Gastroesophageal sphincter (tissue), 4 donors: ENCODE measurements around the gene CDK4. TPM values are rescaled to one million over a fixed set of nuclear protein-coding genes. Genes with fewer than 3 reads are reported as not detected.

ENCODE experiments used
- ATAC-seq: fragments of 150-250 bp; one replicate; pipeline ENCODE4 v1.9.1; 2016; ENCODE audit warnings: mild to moderate bottlenecking, moderate library complexity
- H3K27ac ChIP-seq, 4 donors: fragments of 200-600 bp; sonication (generic) in 3 of 4; 1 replicate in 3 of 4; 2 replicates in 1 of 4; pipeline ENCODE4 v1.5.1; 2016 to 2019
- H3K27me3 ChIP-seq: fragments of 200-600 bp; sonication (generic); one replicate; pipeline ENCODE4 v1.5.1; 2019
- H3K36me3 ChIP-seq, 2 donors: fragments of 200-600 bp; sonication (generic); one replicate each; pipeline ENCODE4 v1.5.1; 2019; ENCODE audit warnings: control low read depth in 1 of 2
- H3K4me1 ChIP-seq, 3 donors: fragments of 200-600 bp; sonication (generic); 1 replicate in 2 of 3; 2 replicates in 1 of 3; pipeline ENCODE4 v1.5.1; 2016 to 2019; ENCODE audit warnings: control low read depth in 2 of 3
- H3K4me3 ChIP-seq, 2 donors: fragments of 200-600 bp; sonication (generic); one replicate each; pipeline ENCODE4 v1.5.1; 2019; ENCODE audit warnings: mild to moderate bottlenecking in 1 of 2, moderate library complexity in 1 of 2
- H3K9me3 ChIP-seq, 3 donors: fragments of 200-600 bp; sonication (generic); one replicate each; pipeline ENCODE4 v1.5.1; 2017 to 2019; ENCODE audit warnings: control low read depth in 2 of 3
- CTCF ChIP-seq, 4 experiments: fragments of 200-600 bp in 2 of 4; fragments of 450-650 bp in 2 of 4; sonication (generic) in 1 of 4; IDR thresholded peaks; one replicate each; pipeline ENCODE4 v1.5.1; 2017 to 2019; ENCODE audit warnings: antibody characterized with exemption in 4 of 4, mild to moderate bottlenecking in 2 of 4, moderate library complexity in 2 of 4
- EP300 ChIP-seq: sonication (generic); formaldehyde crosslinking; IDR thresholded peaks from one replicate; pipeline ENCODE4 v1.6.1; 2017; ENCODE audit warnings: antibody characterized with exemption, mild to moderate bottlenecking
- POLR2A ChIP-seq, 2 donors: fragments of 450-650 bp; IDR thresholded peaks; one replicate each; pipeline ENCODE4 v1.6.1; 2017; ENCODE audit warnings: antibody characterized with exemption in 2 of 2, mild to moderate bottlenecking in 2 of 2, moderate library complexity in 1 of 2
- POLR2AphosphoS5 ChIP-seq: sonication (generic); formaldehyde crosslinking; IDR thresholded peaks from one replicate; pipeline ENCODE4 v1.6.1; 2017; ENCODE audit warnings: antibody characterized with exemption
- WGBS, 2 donors: methylation state at CpG; one replicate each; pipeline ENCODE4 v1.1.5; 2018; ENCODE audit warnings: low coverage in 1 of 2; 5-methylcytosine and 5-hydroxymethylcytosine counted together
- total RNA-seq, 4 donors: library from RNA; depleted of rRNA; stranded (reverse); fragments of >200 nt; gene quantifications; one replicate each; pipeline ENCODE4 v1.1.0, GENCODE V29; 2016

The CDK4 gene
- total RNA-seq, 4 donors from 2014 or later, result 56.7 to 107 (median 101) TPM

- Histone ChIP-seq H3K4me1 (peaks cover 0 to 28% (median 4%) of the 10 kb centered on the region in 3 donors), H3K27me3 (peaks cover 57% of the 10 kb centered on the region), H3K36me3 (peaks cover 0 to 14% of the 10 kb centered on the region in 2 donors), H3K4me3 (peak overlapping the region in 1 of 2 donors; percentile 74), H3K9me3 (no peaks in the 10 kb centered on the region), H3K27ac (peak overlapping the region in 1 of 4 donors; percentile 74)
- no peak for ATAC-seq
- TF ChIP-seq POLR2AphosphoS5, result no peak
- TF ChIP-seq CTCF (IDR thresholded peaks at IDR 0.05), result no peak
- no peak for TF ChIP-seq POLR2A (IDR thresholded peaks at IDR 0.05)
- no peak for TF ChIP-seq EP300
- WGBS, 2 donors, result no CpG with 5 or more reads among the region's 10 CpGs
Measured at GRCh38 chr12:57725851-57726150, 26.3 kb downstream of the CDK4 start.

- Histone ChIP-seq H3K36me3 (peaks cover 0 to 21% of the 10 kb centered on the region in 2 donors), H3K4me1 (peaks cover 0 to 28% (median 4%) of the 10 kb centered on the region in 3 donors), H3K27me3 (peaks cover 50% of the 10 kb centered on the region), H3K9me3 (no peaks in the 10 kb centered on the region), H3K27ac (no peak overlapping the region), H3K4me3 (no peak overlapping the region)
- no peak for TF ChIP-seq CTCF (IDR thresholded peaks at IDR 0.05)
- no peak for TF ChIP-seq POLR2AphosphoS5
- no peak for TF ChIP-seq EP300
- TF ChIP-seq POLR2A (IDR thresholded peaks at IDR 0.05), result no peak
- no peak for ATAC-seq
- WGBS, 2 donors, result 41 to 47% methylated on average over 2 to 4 of the region's 11 CpGs
Measured at GRCh38 chr12:57724936-57725740, 27.0 kb downstream of the CDK4 start.

- TF ChIP-seq EP300, result no peak
Measured at GRCh38 chr12:57724003-57724935, 27.8 kb downstream of the CDK4 start.

GRCh38 chr12:57723630-57723962 lies 28.5 kb downstream of the CDK4 start:
- H3K27me3 ChIP-seq, result peaks cover 39% of the 10 kb centered on the region
- no peaks in the 10 kb centered on the region for H3K9me3 ChIP-seq
- H3K4me1 ChIP-seq, result peaks cover 0 to 28% (median 4%) of the 10 kb centered on the region in 3 donors
- 42 to 55% methylated on average over 1 to 2 of the region's 2 CpGs for WGBS, 2 donors
- H3K27ac ChIP-seq, result no peak overlapping the region
- H3K36me3 ChIP-seq, result peaks cover 0 to 36% of the 10 kb centered on the region in 2 donors
- TF ChIP-seq EP300, result no peak
- TF ChIP-seq CTCF (IDR thresholded peaks at IDR 0.05), result no peak
- no peak for TF ChIP-seq POLR2A (IDR thresholded peaks at IDR 0.05)
- no peak for TF ChIP-seq POLR2AphosphoS5
- no peak for ATAC-seq
- no peak overlapping the region for H3K4me3 ChIP-seq

More at GRCh38 chr12:57724003-57724935, 27.8 kb downstream of the CDK4 start:
- ATAC-seq, result no peak
- no peaks in the 10 kb centered on the region for H3K9me3 ChIP-seq
- peaks cover 0 to 29% of the 10 kb centered on the region in 2 donors for H3K36me3 ChIP-seq
- no peak overlapping the region for H3K4me3 ChIP-seq
- H3K27ac ChIP-seq, result no peak overlapping the region
- H3K27me3 ChIP-seq, result peaks cover 42% of the 10 kb centered on the region
- peaks cover 0 to 28% (median 4%) of the 10 kb centered on the region in 3 donors for H3K4me1 ChIP-seq
- WGBS, 2 donors, result no CpG with 5 or more reads among the region's 12 CpGs
